GM12872 (cell line): Measurements from ENCODE around the gene CD6.

ENCODE experiments used
- TF ChIP-seq, protein P1 (sequence below): IDR thresholded peaks from 3 replicates; pipeline ENCODE4 v1.5.1; 2011; ENCODE audit warnings: low read depth, mild to moderate bottlenecking, low read length, moderate library complexity; ENCODE audit not compliant: insufficient read depth

Gene CD6

DNA sequence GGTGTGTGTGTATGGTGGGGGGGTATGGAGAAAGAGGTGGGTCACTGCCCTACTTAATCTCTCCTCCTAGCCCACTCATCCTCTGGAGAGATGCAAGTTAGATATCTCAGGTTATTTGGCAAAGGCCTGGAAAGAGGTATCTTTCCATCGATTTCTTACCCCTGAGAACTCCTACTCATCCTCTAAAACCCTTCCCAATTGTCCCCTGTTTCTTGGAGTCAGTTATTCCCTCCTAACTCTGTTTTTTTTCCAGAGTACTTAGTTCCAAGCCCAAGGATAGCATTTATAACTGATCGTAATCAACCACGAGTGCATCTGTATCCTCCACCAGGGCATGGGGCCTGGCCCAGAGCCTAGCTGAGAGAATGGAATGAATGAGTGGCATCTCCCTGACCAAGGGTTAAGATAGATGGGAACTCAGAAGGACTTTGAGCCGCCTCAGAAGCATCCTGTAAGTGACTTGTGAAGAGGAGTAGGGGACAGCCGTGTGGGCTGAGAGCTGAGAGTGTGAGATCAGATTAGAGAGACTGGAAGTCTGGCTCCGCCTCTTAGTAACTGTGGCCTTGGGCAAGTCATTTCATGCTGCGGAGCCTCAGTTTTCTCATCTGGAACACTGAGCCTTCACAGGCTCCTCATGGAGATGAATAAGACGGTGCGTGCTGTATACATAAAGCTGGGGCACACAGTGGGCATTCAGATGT, 16.2 kb downstream of the CD6 start:
- TF ChIP-seq, protein P1, sequence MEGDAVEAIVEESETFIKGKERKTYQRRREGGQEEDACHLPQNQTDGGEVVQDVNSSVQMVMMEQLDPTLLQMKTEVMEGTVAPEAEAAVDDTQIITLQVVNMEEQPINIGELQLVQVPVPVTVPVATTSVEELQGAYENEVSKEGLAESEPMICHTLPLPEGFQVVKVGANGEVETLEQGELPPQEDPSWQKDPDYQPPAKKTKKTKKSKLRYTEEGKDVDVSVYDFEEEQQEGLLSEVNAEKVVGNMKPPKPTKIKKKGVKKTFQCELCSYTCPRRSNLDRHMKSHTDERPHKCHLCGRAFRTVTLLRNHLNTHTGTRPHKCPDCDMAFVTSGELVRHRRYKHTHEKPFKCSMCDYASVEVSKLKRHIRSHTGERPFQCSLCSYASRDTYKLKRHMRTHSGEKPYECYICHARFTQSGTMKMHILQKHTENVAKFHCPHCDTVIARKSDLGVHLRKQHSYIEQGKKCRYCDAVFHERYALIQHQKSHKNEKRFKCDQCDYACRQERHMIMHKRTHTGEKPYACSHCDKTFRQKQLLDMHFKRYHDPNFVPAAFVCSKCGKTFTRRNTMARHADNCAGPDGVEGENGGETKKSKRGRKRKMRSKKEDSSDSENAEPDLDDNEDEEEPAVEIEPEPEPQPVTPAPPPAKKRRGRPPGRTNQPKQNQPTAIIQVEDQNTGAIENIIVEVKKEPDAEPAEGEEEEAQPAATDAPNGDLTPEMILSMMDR: no peak

DNA sequence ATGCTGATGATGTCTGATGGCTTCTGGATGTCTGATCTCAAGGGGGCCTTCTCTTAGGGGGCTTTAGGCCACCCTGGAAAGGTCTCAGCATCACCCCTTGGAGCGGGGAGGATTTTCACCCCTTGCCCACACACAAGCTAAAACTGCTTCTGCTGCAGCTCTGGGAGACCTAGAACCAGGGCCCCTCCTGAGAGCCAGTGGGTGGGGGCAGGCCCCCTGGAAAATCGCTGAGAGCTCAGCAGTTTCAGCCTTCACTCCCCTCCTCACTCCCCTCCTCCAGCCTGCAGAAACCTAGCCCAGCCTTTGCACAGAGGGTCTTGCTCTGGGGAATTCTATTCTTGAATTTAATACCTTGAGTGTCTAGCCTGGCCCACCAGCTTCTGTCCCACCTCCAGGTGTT, 17.2 kb downstream of the CD6 start:
- TF ChIP-seq, protein P1: no peak

DNA sequence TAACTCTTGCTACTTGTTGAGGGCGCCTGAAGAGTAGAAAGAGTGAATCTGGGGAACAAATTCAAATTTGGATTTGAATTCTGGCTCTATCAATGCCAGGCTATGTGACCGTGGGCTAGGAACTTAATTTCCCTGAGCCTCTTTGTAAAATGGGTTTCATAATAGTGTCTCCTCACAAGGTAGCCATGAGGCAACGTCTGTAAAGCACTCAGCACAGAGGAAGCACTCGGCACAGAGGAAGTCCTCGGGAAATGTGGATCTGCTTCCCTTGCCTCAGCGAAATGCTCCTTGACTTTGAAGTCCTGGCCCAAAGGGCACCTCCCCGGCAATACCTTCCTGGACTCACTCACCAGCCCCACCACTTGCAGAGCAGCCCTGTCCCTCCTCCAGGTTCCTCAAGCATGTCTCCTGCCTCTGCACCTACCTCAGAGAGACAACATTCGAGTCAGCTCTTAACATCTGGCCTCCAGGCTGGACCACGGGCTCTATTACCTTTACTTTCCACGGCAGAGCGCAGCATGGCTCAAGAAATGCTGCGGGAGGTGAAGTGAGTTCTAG, 17.7 kb downstream of the CD6 start:
- TF ChIP-seq, protein P1: no peak

DNA sequence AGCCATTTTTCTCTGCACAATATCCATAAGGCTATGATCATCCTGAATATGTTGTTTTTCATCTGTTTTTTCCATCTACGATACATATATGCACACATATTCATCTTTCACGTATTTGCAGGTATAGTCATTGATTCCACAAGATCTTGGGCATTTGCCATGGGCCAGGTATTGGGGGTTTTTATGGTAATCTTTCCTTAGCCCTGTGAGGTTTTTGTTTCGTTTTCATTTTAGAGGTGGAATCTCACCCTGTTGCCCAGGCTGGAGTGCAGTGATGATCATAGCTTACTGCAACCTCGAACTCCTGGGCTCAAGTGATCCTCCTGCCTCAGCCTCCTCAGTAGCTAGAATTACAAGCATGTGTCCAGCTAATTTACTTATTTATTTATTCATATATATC, 20.0 kb downstream of the CD6 start:
- TF ChIP-seq, protein P1: no peak

DNA sequence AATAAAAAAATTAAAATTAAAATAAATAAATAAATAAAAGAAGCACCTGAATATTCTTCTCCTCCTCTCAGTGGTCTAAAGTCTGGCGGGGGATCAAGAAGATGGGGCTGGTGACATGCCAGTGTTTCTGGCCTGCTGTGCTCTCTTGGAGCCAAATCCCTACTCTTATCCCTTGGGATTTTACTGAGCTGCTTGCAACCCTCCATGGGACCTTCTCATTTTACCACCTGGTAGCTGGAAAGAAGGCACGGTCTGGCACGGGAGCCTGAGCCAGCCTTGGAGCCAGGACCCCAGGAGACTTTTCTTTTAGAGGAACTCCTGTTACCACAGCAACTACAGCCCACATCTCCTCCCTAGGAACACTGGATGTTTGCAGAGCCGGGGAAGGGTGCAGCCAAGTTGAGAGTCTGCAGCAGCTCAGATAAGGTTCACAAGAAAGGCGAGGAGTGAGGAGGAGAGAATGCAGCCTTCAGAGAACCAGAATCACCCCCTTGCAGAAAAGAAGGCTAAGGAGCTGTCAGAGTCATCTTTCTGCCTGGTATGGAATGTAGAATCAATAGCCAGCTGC, 21.4 kb downstream of the CD6 start:
- TF ChIP-seq, protein P1: no peak

DNA sequence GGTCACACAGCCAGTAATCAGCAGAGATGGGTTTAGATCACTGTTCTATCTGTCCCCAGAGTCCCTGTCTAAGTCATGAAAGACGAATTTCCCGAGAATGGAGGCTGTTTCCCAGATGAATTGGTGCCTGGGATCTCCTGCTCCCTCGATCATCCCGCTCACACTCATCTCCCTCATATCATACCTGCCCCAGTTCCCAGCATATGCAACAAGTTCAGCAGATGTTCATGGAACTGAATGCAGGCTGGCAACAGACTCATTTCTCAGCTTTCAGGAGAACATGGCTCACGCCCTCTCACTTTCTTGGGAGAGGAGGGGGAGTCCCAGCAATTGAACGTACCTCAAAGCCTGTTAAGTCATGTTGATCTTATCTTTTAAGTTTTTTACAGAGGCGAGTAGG, 22.1 kb downstream of the CD6 start:
- TF ChIP-seq, protein P1: no peak

DNA sequence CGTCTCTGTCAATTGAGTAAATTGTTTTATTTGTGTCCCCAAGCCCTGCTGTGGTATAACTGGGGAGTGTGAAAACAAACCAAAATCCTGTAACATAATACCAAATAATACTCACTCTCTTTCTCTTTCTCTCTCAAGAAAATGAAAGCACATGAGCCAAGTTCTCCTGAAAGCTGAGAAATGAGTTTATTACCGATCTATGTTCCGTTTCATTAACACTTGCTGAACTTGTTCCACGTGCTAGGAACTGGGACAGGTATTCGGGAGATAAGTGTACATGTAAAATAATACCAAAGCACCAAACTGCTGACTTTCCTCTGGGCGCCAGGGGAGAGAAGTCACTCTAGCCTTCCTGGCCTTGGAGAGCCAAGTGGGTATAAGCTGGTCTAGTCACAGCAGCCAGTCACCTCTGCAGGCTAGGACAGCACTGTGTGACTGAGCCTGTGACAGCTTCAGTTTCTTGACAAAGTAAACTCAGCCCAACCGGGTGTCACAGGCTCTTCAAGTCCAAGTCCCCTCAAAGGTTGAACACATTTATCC, 23.1 kb downstream of the CD6 start:
- TF ChIP-seq, protein P1: no peak
